Retinal pigment epithelial cell (primary cell): Measurements from ENCODE around the gene WDR76.
"Not testable (repeated sequence)": the region's sequence is repeated elsewhere in the genome, so short reads cannot be mapped to it uniquely, and the experiment has no call there.

Experiments
- DNase-seq: peaks from one replicate; pipeline ENCODE4 v3.0.0-alpha.2; 2010; ENCODE audit warnings: low read depth
- H3K4me3 ChIP-seq: 2 replicates; pipeline ENCODE4 v1.5.1; 2011; ENCODE audit warnings: mild to moderate bottlenecking, low read length, control low read depth, moderate library complexity
- CTCF ChIP-seq: conservative IDR thresholded peaks from 2 replicates; pipeline ENCODE4 v1.5.1; 2011; ENCODE audit warnings: low read depth, low read length, control low read depth, inconsistent platforms

The WDR76 gene

GRCh38 chr15:43826029-43826507, 734 bp upstream of the WDR76 start:
- no peak for TF ChIP-seq CTCF
- peak overlapping the region; percentile 49 for H3K4me3 ChIP-seq
- no peak for DNase-seq

DNA sequence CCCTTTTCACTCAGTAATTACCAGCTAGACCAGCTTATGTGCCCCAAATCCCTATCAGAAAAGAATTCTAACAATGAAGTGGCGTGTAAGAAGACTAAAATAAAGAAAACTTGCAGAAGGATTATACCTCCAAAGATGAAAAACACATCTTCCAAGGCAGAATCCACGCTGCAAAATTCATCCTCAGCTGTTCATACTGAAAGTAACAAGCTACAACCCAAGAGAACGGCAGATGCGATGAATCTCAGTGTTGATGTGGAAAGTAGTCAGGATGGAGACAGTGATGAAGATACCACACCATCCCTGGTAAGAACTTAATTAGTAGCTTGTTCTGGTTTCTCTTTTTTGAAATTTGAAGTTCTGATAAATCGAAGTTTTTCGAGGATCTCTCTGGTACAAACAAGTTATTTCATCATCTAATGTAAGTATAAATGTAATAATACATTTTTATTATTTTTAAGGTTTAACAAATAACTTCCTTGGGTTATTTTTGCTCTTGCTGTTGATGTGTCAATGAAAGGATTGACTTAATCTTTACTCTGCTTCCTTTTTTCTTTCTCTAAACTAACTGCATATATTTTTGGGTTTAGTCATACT, 1.4 kb downstream of the WDR76 start:
- TF ChIP-seq CTCF: no peak
- DNase-seq: no peak
- peak overlapping the region; percentile 49 for H3K4me3 ChIP-seq

GRCh38 chr15:43829951-43830540, 3.2 kb downstream of the WDR76 start:
- not testable (repeated sequence) for H3K4me3 ChIP-seq, DNase-seq

GRCh38 chr15:43830691-43831275, 4.0 kb downstream of the WDR76 start:
- not testable (repeated sequence) for H3K4me3 ChIP-seq, DNase-seq

- not testable (repeated sequence) for H3K4me3 ChIP-seq
These were observed 4.8 kb downstream of the WDR76 start for GRCh38 chr15:43831519-43832052.

GRCh38 chr15:43832485-43832884, 5.7 kb downstream of the WDR76 start:
- H3K4me3 ChIP-seq, DNase-seq: not testable (repeated sequence)

More at GRCh38 chr15:43831519-43832052, 4.8 kb downstream of the WDR76 start:
- not testable (repeated sequence) for DNase-seq

- DNase-seq: no peak
- H3K4me3 ChIP-seq: no peak overlapping the region
- TF ChIP-seq CTCF: no peak
These were observed 18.6 kb downstream of the WDR76 start for GRCh38 chr15:43845421-43845820.

DNA sequence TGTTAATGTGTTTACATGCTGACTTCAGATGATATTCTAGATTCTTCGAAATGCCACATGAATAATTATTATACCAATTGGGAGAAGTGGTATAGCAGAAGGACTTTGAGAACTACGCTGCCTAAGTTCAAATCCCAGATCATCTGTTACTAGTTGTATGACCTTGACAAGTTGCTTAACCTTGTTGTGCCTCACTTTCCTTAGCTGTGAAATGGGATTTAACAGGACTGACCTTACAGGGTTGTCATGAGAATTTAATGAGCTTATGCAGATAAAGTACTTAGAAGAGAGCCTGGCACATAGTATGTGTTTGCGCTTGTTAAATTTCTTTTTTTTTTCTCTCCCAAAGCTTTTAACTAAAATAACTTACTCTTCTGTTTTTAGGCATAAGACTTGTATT, 24.4 kb downstream of the WDR76 start:
- TF ChIP-seq CTCF: no peak
- no peak overlapping the region for H3K4me3 ChIP-seq
- no peak for DNase-seq

- no peak overlapping the region for H3K4me3 ChIP-seq
- no peak for DNase-seq
- TF ChIP-seq CTCF: no peak
These were observed 25.8 kb downstream of the WDR76 start for GRCh38 chr15:43852607-43853006.
